ENCODE results near the gene CDK5. TPM values are rescaled to one million over a fixed set of nuclear protein-coding genes. Genes with fewer than 3 reads are reported as not detected.

Gene CDK5
- polyA plus RNA-seq, 1 donor from 2014 or later: 88.3 TPM

- Histone ChIP-seq H3K79me2 (replicated peaks; ENCODE audit: insufficient read depth, low read length) (no peaks in the 10 kb centered on the region), H3K9me3 (ENCODE audit: low read length) (no peaks in the 10 kb centered on the region), H3F3A (ENCODE audit: insufficient read depth, low read length, poor library complexity, severe bottlenecking) (peaks cover 6% of the 10 kb centered on the region), H3K36me3 (ENCODE audit: insufficient read depth, low read length) (no peaks in the 10 kb centered on the region), H3K27me3 (ENCODE audit: insufficient read depth, low read depth, low read length) (peaks cover 7% of the 10 kb centered on the region), H3K4me3 (ENCODE audit: low read length) (peak overlapping the region; percentile 92), H4K20me1 (ENCODE audit: insufficient read depth) (no peaks in the 10 kb centered on the region), H3K27ac (ENCODE audit: low read length) (no peak overlapping the region), H3K4me2 (ENCODE audit: low read length) (no peak overlapping the region), H2AFZ (ENCODE audit: low read depth, low read length) (no peak overlapping the region), H3K9ac (ENCODE audit: low read length) (no peak overlapping the region), H3K9me2 (ENCODE audit: insufficient read depth, low read length) (no peaks in the 10 kb centered on the region)
- TF ChIP-seq EZH2 (IDR thresholded peaks at IDR 0.05; ENCODE audit: borderline replicate concordance, insufficient read depth, low read length, poor library complexity, severe bottlenecking) (no peak), POLR2AphosphoS5 (IDR thresholded peaks at IDR 0.05) (no peak), EP300 (conservative IDR thresholded peaks at IDR 0.05; ENCODE audit: poor library complexity, severe bottlenecking) (no peak), RAD21 (conservative IDR thresholded peaks at IDR 0.05) (no peak), SMC3 (conservative IDR thresholded peaks at IDR 0.05; ENCODE audit: poor library complexity) (no peak), TAF1 (IDR thresholded peaks at IDR 0.05; ENCODE audit: low read depth) (no peak), MXI1 (conservative IDR thresholded peaks at IDR 0.05; ENCODE audit: poor library complexity, severe bottlenecking) (no peak)
- TF ChIP-seq, protein P1, sequence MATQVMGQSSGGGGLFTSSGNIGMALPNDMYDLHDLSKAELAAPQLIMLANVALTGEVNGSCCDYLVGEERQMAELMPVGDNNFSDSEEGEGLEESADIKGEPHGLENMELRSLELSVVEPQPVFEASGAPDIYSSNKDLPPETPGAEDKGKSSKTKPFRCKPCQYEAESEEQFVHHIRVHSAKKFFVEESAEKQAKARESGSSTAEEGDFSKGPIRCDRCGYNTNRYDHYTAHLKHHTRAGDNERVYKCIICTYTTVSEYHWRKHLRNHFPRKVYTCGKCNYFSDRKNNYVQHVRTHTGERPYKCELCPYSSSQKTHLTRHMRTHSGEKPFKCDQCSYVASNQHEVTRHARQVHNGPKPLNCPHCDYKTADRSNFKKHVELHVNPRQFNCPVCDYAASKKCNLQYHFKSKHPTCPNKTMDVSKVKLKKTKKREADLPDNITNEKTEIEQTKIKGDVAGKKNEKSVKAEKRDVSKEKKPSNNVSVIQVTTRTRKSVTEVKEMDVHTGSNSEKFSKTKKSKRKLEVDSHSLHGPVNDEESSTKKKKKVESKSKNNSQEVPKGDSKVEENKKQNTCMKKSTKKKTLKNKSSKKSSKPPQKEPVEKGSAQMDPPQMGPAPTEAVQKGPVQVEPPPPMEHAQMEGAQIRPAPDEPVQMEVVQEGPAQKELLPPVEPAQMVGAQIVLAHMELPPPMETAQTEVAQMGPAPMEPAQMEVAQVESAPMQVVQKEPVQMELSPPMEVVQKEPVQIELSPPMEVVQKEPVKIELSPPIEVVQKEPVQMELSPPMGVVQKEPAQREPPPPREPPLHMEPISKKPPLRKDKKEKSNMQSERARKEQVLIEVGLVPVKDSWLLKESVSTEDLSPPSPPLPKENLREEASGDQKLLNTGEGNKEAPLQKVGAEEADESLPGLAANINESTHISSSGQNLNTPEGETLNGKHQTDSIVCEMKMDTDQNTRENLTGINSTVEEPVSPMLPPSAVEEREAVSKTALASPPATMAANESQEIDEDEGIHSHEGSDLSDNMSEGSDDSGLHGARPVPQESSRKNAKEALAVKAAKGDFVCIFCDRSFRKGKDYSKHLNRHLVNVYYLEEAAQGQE (IDR thresholded peaks at IDR 0.05; ENCODE audit: borderline replicate concordance): no peak
- TF ChIP-seq, protein P2, sequence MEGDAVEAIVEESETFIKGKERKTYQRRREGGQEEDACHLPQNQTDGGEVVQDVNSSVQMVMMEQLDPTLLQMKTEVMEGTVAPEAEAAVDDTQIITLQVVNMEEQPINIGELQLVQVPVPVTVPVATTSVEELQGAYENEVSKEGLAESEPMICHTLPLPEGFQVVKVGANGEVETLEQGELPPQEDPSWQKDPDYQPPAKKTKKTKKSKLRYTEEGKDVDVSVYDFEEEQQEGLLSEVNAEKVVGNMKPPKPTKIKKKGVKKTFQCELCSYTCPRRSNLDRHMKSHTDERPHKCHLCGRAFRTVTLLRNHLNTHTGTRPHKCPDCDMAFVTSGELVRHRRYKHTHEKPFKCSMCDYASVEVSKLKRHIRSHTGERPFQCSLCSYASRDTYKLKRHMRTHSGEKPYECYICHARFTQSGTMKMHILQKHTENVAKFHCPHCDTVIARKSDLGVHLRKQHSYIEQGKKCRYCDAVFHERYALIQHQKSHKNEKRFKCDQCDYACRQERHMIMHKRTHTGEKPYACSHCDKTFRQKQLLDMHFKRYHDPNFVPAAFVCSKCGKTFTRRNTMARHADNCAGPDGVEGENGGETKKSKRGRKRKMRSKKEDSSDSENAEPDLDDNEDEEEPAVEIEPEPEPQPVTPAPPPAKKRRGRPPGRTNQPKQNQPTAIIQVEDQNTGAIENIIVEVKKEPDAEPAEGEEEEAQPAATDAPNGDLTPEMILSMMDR (IDR thresholded peaks at IDR 0.05; ENCODE audit: poor library complexity, severe bottlenecking): no peak
These were observed 2.9 kb upstream of the CDK5 start for GRCh38 chr7:151060416-151061212.

GRCh38 chr7:151060113-151060415, 2.4 kb upstream of the CDK5 start:
- peaks cover 7% of the 10 kb centered on the region for H3K27me3 ChIP-seq (ENCODE audit: insufficient read depth, low read depth, low read length)
- TF ChIP-seq EP300 (conservative IDR thresholded peaks at IDR 0.05; ENCODE audit: poor library complexity, severe bottlenecking): no peak
- TF ChIP-seq, protein P2 (IDR thresholded peaks at IDR 0.05; ENCODE audit: poor library complexity, severe bottlenecking): no peak
- no peak for TF ChIP-seq RAD21 (conservative IDR thresholded peaks at IDR 0.05)
- TF ChIP-seq, protein P1 (IDR thresholded peaks at IDR 0.05; ENCODE audit: borderline replicate concordance): no peak
- no peak for TF ChIP-seq TAF1 (IDR thresholded peaks at IDR 0.05; ENCODE audit: low read depth)
- TF ChIP-seq SMC3 (conservative IDR thresholded peaks at IDR 0.05; ENCODE audit: poor library complexity): no peak
- no peak for TF ChIP-seq POLR2AphosphoS5 (IDR thresholded peaks at IDR 0.05)
- TF ChIP-seq EZH2 (IDR thresholded peaks at IDR 0.05; ENCODE audit: borderline replicate concordance, insufficient read depth, low read length, poor library complexity, severe bottlenecking): no peak
- no peak for TF ChIP-seq MXI1 (conservative IDR thresholded peaks at IDR 0.05; ENCODE audit: poor library complexity, severe bottlenecking)
- no peaks in the 10 kb centered on the region for H3K36me3 ChIP-seq (ENCODE audit: insufficient read depth, low read length)
- H3K4me3 ChIP-seq (ENCODE audit: low read length): peak overlapping the region; percentile 92
- H4K20me1 ChIP-seq (ENCODE audit: insufficient read depth): no peaks in the 10 kb centered on the region
- no peaks in the 10 kb centered on the region for H3K9me2 ChIP-seq (ENCODE audit: insufficient read depth, low read length)
- H3K79me2 ChIP-seq (replicated peaks; ENCODE audit: insufficient read depth, low read length): no peaks in the 10 kb centered on the region
- no peaks in the 10 kb centered on the region for H3K9me3 ChIP-seq (ENCODE audit: low read length)
- no peak overlapping the region for H3K27ac ChIP-seq (ENCODE audit: low read length)
- peak overlapping the region; percentile 34 for H3K9ac ChIP-seq (ENCODE audit: low read length)
- H3F3A ChIP-seq (ENCODE audit: insufficient read depth, low read length, poor library complexity, severe bottlenecking): peaks cover 6% of the 10 kb centered on the region
- no peak overlapping the region for H3K4me2 ChIP-seq (ENCODE audit: low read length)
- no peak overlapping the region for H2AFZ ChIP-seq (ENCODE audit: low read depth, low read length)
